ENCODE results near the gene PCNX4. TPM values are rescaled to one million over a fixed set of nuclear protein-coding genes. Genes with fewer than 3 reads are reported as not detected.
"Not testable (repeated sequence)": the region's sequence is repeated elsewhere in the genome, so short reads cannot be mapped to it uniquely, and the experiment has no call there.

PCNX4 gene
- total RNA-seq, 1 donor from 2014 or later, result 55.4 TPM

- intact Hi-C loops (cut with DNase I), result no loop called here
- no peak for DNase-seq (ENCODE audit: low spot score)
- ATAC-seq, result no peak
Observed at GRCh38 chr14:60097974-60098373, 6.3 kb downstream of the PCNX4 start.

GRCh38 chr14:60099855-60100254, 8.1 kb downstream of the PCNX4 start:
- DNase-seq (ENCODE audit: low spot score); ATAC-seq; intact Hi-C loops (cut with DNase I): not testable (repeated sequence)

GRCh38 chr14:60101786-60102185, 10.1 kb downstream of the PCNX4 start:
- no peak for ATAC-seq
- intact Hi-C loops (cut with DNase I), result no loop called here
- DNase-seq (ENCODE audit: low spot score), result no peak

- DNase-seq (ENCODE audit: low spot score) (no peak), ATAC-seq (no peak)
- intact Hi-C loops (cut with DNase I), result no loop called here
Observed at GRCh38 chr14:60102389-60102788, 10.7 kb downstream of the PCNX4 start.

GRCh38 chr14:60106339-60106738, 14.6 kb downstream of the PCNX4 start:
- intact Hi-C loops (cut with DNase I), result no loop called here
- ATAC-seq (peak; percentile 64), DNase-seq (ENCODE audit: low spot score) (no peak)

GRCh38 chr14:60107477-60107876, 15.8 kb downstream of the PCNX4 start:
- ATAC-seq, result no peak
- intact Hi-C loops (cut with DNase I), result no loop called here
- no peak for DNase-seq (ENCODE audit: low spot score)

GRCh38 chr14:60111732-60112131, 20.0 kb downstream of the PCNX4 start:
- DNase-seq (ENCODE audit: low spot score) (no peak), ATAC-seq (no peak)
- intact Hi-C loops (cut with DNase I), result no loop called here

- DNase-seq (ENCODE audit: low spot score) (no peak), ATAC-seq (no peak)
- intact Hi-C loops (cut with DNase I), result no loop called here
Observed at GRCh38 chr14:60114881-60115280, 23.2 kb downstream of the PCNX4 start.

GRCh38 chr14:60116181-60116580, 24.5 kb downstream of the PCNX4 start:
- intact Hi-C loops (cut with DNase I), result no loop called here
- ATAC-seq (no peak), DNase-seq (ENCODE audit: low spot score) (no peak)

GRCh38 chr14:60125918-60126317, 34.2 kb downstream of the PCNX4 start:
- DNase-seq (ENCODE audit: low spot score) (no peak), ATAC-seq (no peak)
- intact Hi-C loops (cut with DNase I), result no loop called here

GRCh38 chr14:60133487-60133886, 41.8 kb downstream of the PCNX4 start:
- ATAC-seq (no peak), DNase-seq (ENCODE audit: low spot score) (no peak)
- intact Hi-C loops (cut with DNase I), result no loop called here

- intact Hi-C loops (cut with DNase I), result no loop called here
- DNase-seq (ENCODE audit: low spot score), result no peak
Observed at GRCh38 chr14:60134702-60135101, 43.0 kb downstream of the PCNX4 start.

GRCh38 chr14:60151715-60152114, 60.0 kb downstream of the PCNX4 start:
- ATAC-seq (peak; percentile 94), DNase-seq (ENCODE audit: low spot score) (peak; percentile 70)
- intact Hi-C loops (cut with DNase I), result no loop called here

More at GRCh38 chr14:60134702-60135101, 43.0 kb downstream of the PCNX4 start:
- ATAC-seq, result no peak

GRCh38 chr14:60153991-60154390, 62.3 kb downstream of the PCNX4 start:
- no peak for DNase-seq (ENCODE audit: low spot score)
- intact Hi-C loops (cut with DNase I), result no loop called here
- no peak for ATAC-seq

- DNase-seq (ENCODE audit: low spot score) (no peak), ATAC-seq (no peak)
- intact Hi-C loops (cut with DNase I), result no loop called here
Observed at GRCh38 chr14:60154671-60155070, 62.9 kb downstream of the PCNX4 start.

- intact Hi-C loops (cut with DNase I), result no loop called here
- DNase-seq (ENCODE audit: low spot score), result no peak
- no peak for ATAC-seq
Observed at GRCh38 chr14:60160422-60160821, 68.7 kb downstream of the PCNX4 start.

GRCh38 chr14:60161196-60162107, 69.7 kb downstream of the PCNX4 start:
- peak; percentile 48 for ATAC-seq

GRCh38 chr14:60163693-60164092, 72.0 kb downstream of the PCNX4 start:
- DNase-seq (ENCODE audit: low spot score), result no peak
- intact Hi-C loops (cut with DNase I), result no loop called here
- no peak for ATAC-seq

More at GRCh38 chr14:60161196-60162107, 69.7 kb downstream of the PCNX4 start:
- intact Hi-C loops (cut with DNase I), result no loop called here
- no peak for DNase-seq (ENCODE audit: low spot score)

- DNase-seq (ENCODE audit: low spot score) (no peak), ATAC-seq (peak; percentile 3)
- intact Hi-C loops (cut with DNase I), result no loop called here
Observed at GRCh38 chr14:60164404-60164711, 72.6 kb downstream of the PCNX4 start.

GRCh38 chr14:60164712-60165546, 73.2 kb downstream of the PCNX4 start, which contains the start of gene DHRS7:
Gene DHRS7, minus strand, starts transcription at chr14:60165398. Its CDS starts 89 bp downstream, at chr14:60165309.
- DNase-seq (ENCODE audit: low spot score) (peak; percentile 90), ATAC-seq (peak; percentile 97)
- intact Hi-C loops (cut with DNase I), result no loop called here

All from sciatic nerve (tissue), 2 donors.